Testis (tissue), 3 donors: ENCODE data around the gene DHX16. TPM values are rescaled to one million over a fixed set of nuclear protein-coding genes. Genes with fewer than 3 reads are reported as not detected.
"Not testable (repeated sequence)": the region's sequence is repeated elsewhere in the genome, so short reads cannot be mapped to it uniquely, and the experiment has no call there.

Experiments used
- DNase-seq: peaks from one replicate; pipeline ENCODE4 v3.0.0-alpha.2; 2019
- H3K27ac ChIP-seq, 2 donors: fragments of 200-600 bp; sonication (generic); one replicate each; pipeline ENCODE4 v1.5.1; 2019
- H3K27me3 ChIP-seq: fragments of 200-600 bp; sonication (generic); one replicate; pipeline ENCODE4 v1.5.1; 2019
- H3K36me3 ChIP-seq: fragments of 200-600 bp; sonication (generic); one replicate; pipeline ENCODE4 v1.5.1; 2017; ENCODE audit warnings: low read depth; ENCODE audit errors: missing control alignments
- H3K4me1 ChIP-seq: fragments of 200-600 bp; sonication (generic); one replicate; pipeline ENCODE4 v1.5.1; 2019
- H3K4me3 ChIP-seq, 2 donors: fragments of 200-600 bp; sonication (generic); one replicate each; pipeline ENCODE4 v1.5.1; 2017 to 2019
- H3K9me3 ChIP-seq: fragments of 200-600 bp; sonication (generic); one replicate; pipeline ENCODE4 v1.5.1; 2017
- CTCF ChIP-seq, 3 experiments: fragments of 450-650 bp in 2 of 3; fragments of 200-600 bp in 1 of 3; sonication (generic) in 1 of 3; IDR thresholded peaks; one replicate each; pipeline ENCODE4 v1.5.1; 2016 to 2019; ENCODE audit warnings: antibody characterized with exemption in 3 of 3, mild to moderate bottlenecking in 2 of 3, moderate library complexity in 1 of 3
- POLR2A ChIP-seq: fragments of 450-650 bp; IDR thresholded peaks from one replicate; pipeline ENCODE4 v1.6.1; 2017; ENCODE audit warnings: antibody characterized with exemption, mild to moderate bottlenecking, moderate library complexity
- WGBS, 2 donors: methylation state at CpG; one replicate each; pipeline ENCODE4 v1.1.5; 2018; 5-methylcytosine and 5-hydroxymethylcytosine counted together
- intact Hi-C: fragments of 100-400 bp; cut with DNase I; formaldehyde crosslinking; loops from one replicate; pipeline ENCODE4 v1.15.1; 2023; ENCODE audit warnings: low total_unique reads
- polyA plus RNA-seq: library from polyadenylated mRNA; stranded (reverse); fragments of 350-450 nt; fragmentation: Illumina TruSeq; extraction: RNeasy Lipid Tissue Mini Kit (QIAGEN cat#74804); gene quantifications from one replicate; pipeline ENCODE4 v1.2.3, GENCODE V29; 2014; ENCODE audit warnings: low read depth, low replicate concordance; ENCODE audit not compliant: insufficient read depth
- total RNA-seq, 2 donors: library from RNA; depleted of rRNA; stranded (reverse); fragments of >200 nt; gene quantifications; one replicate each; pipeline ENCODE4 v1.2.3, GENCODE V29; 2016

DHX16 gene
- total and polyA plus RNA-seq, 3 donors from 2014 or later: 68.0 to 109 (median 68.0) TPM

- Histone ChIP-seq H3K4me1 (peaks cover 13% of the 10 kb centered on the region), H3K27ac (no peak overlapping the region), H3K27me3 (no peaks in the 10 kb centered on the region), H3K9me3 (no peaks in the 10 kb centered on the region), H3K4me3 (peak overlapping the region in 1 of 2 donors; percentile 29), H3K36me3 (no peaks in the 10 kb centered on the region)
- intact Hi-C loops: loop anchor here (2.0 kb wide), 1 partner anchor 44 kb away; no protein-coding TSS in a partner anchor
- TF ChIP-seq CTCF (IDR thresholded peaks at IDR 0.05) (peak; percentile 91 to 95 (median 94)), POLR2A (no peak)
- DNase-seq: peak; percentile 90
- 5 to 10% methylated on average over 13 to 30 of the region's 31 CpGs for WGBS, 2 donors
These were observed 6.3 kb upstream of the DHX16 start for GRCh38 chr6:30678964-30679726.

GRCh38 chr6:30676660-30677285 is 4.0 kb upstream of the DHX16 start:
- TF ChIP-seq CTCF (IDR thresholded peaks at IDR 0.05) (no peak), POLR2A (no peak)
- intact Hi-C loops: no loop called here
- Histone ChIP-seq H3K27me3 (no peaks in the 10 kb centered on the region), H3K4me1 (peaks cover 2% of the 10 kb centered on the region), H3K9me3 (no peaks in the 10 kb centered on the region), H3K27ac (no peak overlapping the region), H3K36me3 (no peaks in the 10 kb centered on the region), H3K4me3 (no peak overlapping the region)
- no peak for DNase-seq
- WGBS, 2 donors: 74 to 79% methylated on average over 7 to 10 of the region's 10 CpGs

GRCh38 chr6:30670760-30671527 is 1.9 kb downstream of the DHX16 start:
- intact Hi-C loops: no loop called here
- H3K27me3 ChIP-seq: no peaks in the 10 kb centered on the region
- no peak for DNase-seq
- no peak overlapping the region for H3K27ac ChIP-seq
- no peak for TF ChIP-seq CTCF (IDR thresholded peaks at IDR 0.05)
- TF ChIP-seq POLR2A: no peak
- WGBS, 2 donors: 70 to 79% methylated on average over 27 of the region's 27 CpGs
- no peaks in the 10 kb centered on the region for H3K9me3 ChIP-seq
- no peak overlapping the region for H3K4me3 ChIP-seq
- peaks cover 12% of the 10 kb centered on the region for H3K4me1 ChIP-seq
- no peaks in the 10 kb centered on the region for H3K36me3 ChIP-seq

GRCh38 chr6:30666300-30666699 is 6.5 kb downstream of the DHX16 start:
- H3K4me1 ChIP-seq, H3K27me3 ChIP-seq, intact Hi-C loops, H3K36me3 ChIP-seq, DNase-seq, H3K27ac ChIP-seq, H3K9me3 ChIP-seq, H3K4me3 ChIP-seq: not testable (repeated sequence)
- WGBS, 2 donors: 83 to 84% methylated on average over 2 of the region's 2 CpGs
